ENCODE measurements around the gene NDUFS4. TPM values are rescaled to one million over a fixed set of nuclear protein-coding genes. Genes with fewer than 3 reads are reported as not detected.

NDUFS4 gene
- total and polyA plus RNA-seq, 5 donors from 2014 or later = 24.5 to 118 (median 97.3) TPM

Other genes with a start within 250 kb of the NDUFS4 start
- gene FST, start 80.0 kb upstream of the NDUFS4 start, total RNA-seq = not detected
- under 1 TPM in 2 of 4 donors, not detected in 2; 0.10 to 0.22 TPM for gene FST, start 80.0 kb upstream of the NDUFS4 start, polyA plus RNA-seq

Data from CD4-positive, CD25-positive, alpha-beta regulatory T cell (primary cell).